ENCODE data around the gene FLNB.

The FLNB gene

GRCh38 chr3:58006661-58007060, 1.6 kb upstream of the FLNB start:
- no peak for FAIRE-seq
- DNase-seq (ENCODE audit: low spot score): no peak

GRCh38 chr3:58009026-58009748, 965 bp downstream of the FLNB start:
- FAIRE-seq (no peak), DNase-seq (ENCODE audit: low spot score) (no peak)

GRCh38 chr3:58009749-58010535, 1.7 kb downstream of the FLNB start:
- DNase-seq (ENCODE audit: low spot score) (no peak), FAIRE-seq (no peak)

- FAIRE-seq (no peak), DNase-seq (ENCODE audit: low spot score) (no peak)
These were observed 2.3 kb downstream of the FLNB start for GRCh38 chr3:58010562-58010961.

GRCh38 chr3:58011580-58011979, 3.4 kb downstream of the FLNB start:
- DNase-seq (ENCODE audit: low spot score) (no peak), FAIRE-seq (no peak)

- FAIRE-seq: no peak
- no peak for DNase-seq (ENCODE audit: low spot score)
These were observed 4.1 kb downstream of the FLNB start for GRCh38 chr3:58012302-58012701.

GRCh38 chr3:58013099-58013498, 4.9 kb downstream of the FLNB start:
- FAIRE-seq: no peak
- DNase-seq (ENCODE audit: low spot score): no peak

GRCh38 chr3:58013973-58014649, 5.9 kb downstream of the FLNB start:
- FAIRE-seq (no peak), DNase-seq (ENCODE audit: low spot score) (no peak)

- DNase-seq (ENCODE audit: low spot score) (no peak), FAIRE-seq (no peak)
These were observed 7.3 kb downstream of the FLNB start for GRCh38 chr3:58015520-58015915.

GRCh38 chr3:58016710-58017109, 8.5 kb downstream of the FLNB start:
- FAIRE-seq (no peak), DNase-seq (ENCODE audit: low spot score) (no peak)

- DNase-seq (ENCODE audit: low spot score): no peak
- no peak for FAIRE-seq
These were observed 10.9 kb downstream of the FLNB start for GRCh38 chr3:58018892-58019742.

- FAIRE-seq (no peak), DNase-seq (ENCODE audit: low spot score) (no peak)
These were observed 12.5 kb downstream of the FLNB start for GRCh38 chr3:58020783-58021071.

- DNase-seq (ENCODE audit: low spot score): no peak
- FAIRE-seq: no peak
These were observed 13.1 kb downstream of the FLNB start for GRCh38 chr3:58021072-58021959.

- DNase-seq (ENCODE audit: low spot score) (no peak), FAIRE-seq (no peak)
These were observed 13.7 kb downstream of the FLNB start for GRCh38 chr3:58021962-58022361.

- DNase-seq (ENCODE audit: low spot score): no peak
- FAIRE-seq: no peak
These were observed 14.3 kb downstream of the FLNB start for GRCh38 chr3:58022490-58022889.

GRCh38 chr3:58023531-58023930, 15.3 kb downstream of the FLNB start:
- DNase-seq (ENCODE audit: low spot score): no peak
- FAIRE-seq: peak; percentile 27

GRCh38 chr3:58025406-58025805, 17.2 kb downstream of the FLNB start:
- no peak for DNase-seq (ENCODE audit: low spot score)
- no peak for FAIRE-seq

- peak; percentile 24 for DNase-seq (ENCODE audit: low spot score)
- FAIRE-seq: no peak
These were observed 17.8 kb downstream of the FLNB start for GRCh38 chr3:58025837-58026569.

GRCh38 chr3:58026598-58026997, 18.4 kb downstream of the FLNB start:
- FAIRE-seq: no peak

More at GRCh38 chr3:58026598-58026997, 18.4 kb downstream of the FLNB start:
- DNase-seq (ENCODE audit: low spot score): no peak
